H9 (cell line): ENCODE results near the gene MTHFD2. TPM values are rescaled to one million over a fixed set of nuclear protein-coding genes. Genes with fewer than 3 reads are reported as not detected.

ENCODE experiments used
- DNase-seq: peaks from one replicate; pipeline ENCODE4 v3.0.0-alpha.2; 2017
- H2AFZ ChIP-seq: one replicate; pipeline ENCODE4 v1.6.1; 2013; ENCODE audit warnings: mild to moderate bottlenecking, low read length, control low read depth, moderate library complexity
- H2AK5ac ChIP-seq: 2 replicates; pipeline ENCODE4 v1.6.1; 2013; ENCODE audit warnings: low read length, control low read depth, mixed read lengths; ENCODE audit not compliant: insufficient read length
- H2BK120ac ChIP-seq: one replicate; pipeline ENCODE4 v1.6.1; 2013; ENCODE audit warnings: low read depth, mild to moderate bottlenecking, low read length, control low read depth, inconsistent platforms; ENCODE audit not compliant: poor library complexity, severe bottlenecking
- H2BK12ac ChIP-seq: 2 replicates; pipeline ENCODE4 v1.6.1; 2013; ENCODE audit warnings: low read length, control low read depth, mixed read lengths, low read depth; ENCODE audit not compliant: insufficient read length
- H2BK15ac ChIP-seq: 2 replicates; pipeline ENCODE4 v1.6.1; 2013; ENCODE audit warnings: low read depth, low read length, control low read depth
- H2BK20ac ChIP-seq: one replicate; pipeline ENCODE4 v1.6.1; 2013; ENCODE audit warnings: low read depth, mild to moderate bottlenecking, low read length, control low read depth, inconsistent platforms; ENCODE audit not compliant: poor library complexity, severe bottlenecking
- H2BK5ac ChIP-seq: 2 replicates; pipeline ENCODE4 v1.6.1; 2013; ENCODE audit warnings: low read length, control low read depth, mixed read lengths; ENCODE audit not compliant: insufficient read length
- H3K14ac ChIP-seq: 2 replicates; pipeline ENCODE4 v1.6.1; 2013; ENCODE audit warnings: low read length, control low read depth; ENCODE audit not compliant: insufficient read depth
- H3K18ac ChIP-seq: 2 replicates; pipeline ENCODE4 v1.6.1; 2013; ENCODE audit warnings: low read depth, mild to moderate bottlenecking, mixed read lengths, low read length, control low read depth; ENCODE audit not compliant: insufficient read length
- H3K23ac ChIP-seq: 2 replicates; pipeline ENCODE4 v1.6.1; 2013; ENCODE audit warnings: low read length, control low read depth, mixed read lengths, low read depth; ENCODE audit not compliant: insufficient read length
- H3K23me2 ChIP-seq: 2 replicates; pipeline ENCODE4 v1.6.1; 2013; ENCODE audit warnings: low read depth, mild to moderate bottlenecking, mixed read lengths, low read length, control low read depth; ENCODE audit not compliant: insufficient read length, poor library complexity, severe bottlenecking
- H3K27ac ChIP-seq: 2 replicates; pipeline ENCODE4 v1.5.1; 2013; ENCODE audit warnings: low read length, control low read depth, mixed read lengths, low read depth; ENCODE audit not compliant: insufficient read length
- H3K27me3 ChIP-seq: 2 replicates; pipeline ENCODE4 v1.6.1; 2013; ENCODE audit warnings: low read length, control low read depth, inconsistent platforms; ENCODE audit not compliant: insufficient read depth
- H3K4ac ChIP-seq: 2 replicates; pipeline ENCODE4 v1.6.1; 2013; ENCODE audit warnings: low read depth, mild to moderate bottlenecking, control low read depth, inconsistent platforms, low read length, moderate library complexity
- H3K4me1 ChIP-seq: 2 replicates; pipeline ENCODE4 v1.6.1; 2013; ENCODE audit warnings: low read length, control low read depth, inconsistent platforms; ENCODE audit not compliant: insufficient read depth
- H3K4me2 ChIP-seq: 2 replicates; pipeline ENCODE4 v1.6.1; 2013; ENCODE audit warnings: low read length, control low read depth, mixed read lengths; ENCODE audit not compliant: insufficient read length, insufficient read depth
- H3K56ac ChIP-seq: 2 replicates; pipeline ENCODE4 v1.6.1; 2013; ENCODE audit warnings: low read depth, mild to moderate bottlenecking, mixed read lengths, low read length, control low read depth; ENCODE audit not compliant: insufficient read length
- H3K79me1 ChIP-seq: 2 replicates; pipeline ENCODE4 v1.6.1; 2013; ENCODE audit warnings: low read depth, mild to moderate bottlenecking, moderate library complexity, low read length, control low read depth, inconsistent platforms; ENCODE audit not compliant: insufficient read depth, poor library complexity, severe bottlenecking
- H3K79me2 ChIP-seq: 2 replicates; pipeline ENCODE4 v1.6.1; 2013; ENCODE audit warnings: low read length, control low read depth, inconsistent platforms; ENCODE audit not compliant: insufficient read depth
- H3K9ac ChIP-seq: 2 replicates; pipeline ENCODE4 v1.6.1; 2013; ENCODE audit warnings: low read length, control low read depth, mixed read lengths; ENCODE audit not compliant: insufficient read length; ENCODE audit errors: extremely low read depth
- H3K9me3 ChIP-seq: one replicate; pipeline ENCODE4 v1.6.1; 2013; ENCODE audit warnings: low read depth, low read length, inconsistent platforms; ENCODE audit not compliant: control insufficient read depth
- H3T11ph ChIP-seq: one replicate; pipeline ENCODE4 v1.6.1; 2013; ENCODE audit warnings: mild to moderate bottlenecking, low read length, control low read depth, inconsistent platforms
- H4K20me1 ChIP-seq: one replicate; pipeline ENCODE4 v1.6.1; 2013; ENCODE audit not compliant: control insufficient read depth, insufficient read length, insufficient read depth
- H4K5ac ChIP-seq: 2 replicates; pipeline ENCODE4 v1.6.1; 2013; ENCODE audit warnings: low read depth, mild to moderate bottlenecking, mixed read lengths, low read length, control low read depth; ENCODE audit not compliant: insufficient read length
- H4K8ac ChIP-seq: replicated peaks from 2 replicates; pipeline ENCODE4 v1.6.1; 2013; ENCODE audit warnings: low read length, control low read depth, mixed read lengths, low read depth; ENCODE audit not compliant: insufficient read length
- H4K91ac ChIP-seq: 2 replicates; pipeline ENCODE4 v1.6.1; 2013; ENCODE audit warnings: low read depth, mild to moderate bottlenecking, moderate library complexity, mixed read lengths, low read length, control low read depth; ENCODE audit not compliant: insufficient read length
- H3K27ac Mint-ChIP-seq, 3 experiments: 2 replicates in 2 of 3; 3 replicates in 1 of 3; pipeline ENCODE4 v1.8.0; 2020 to 2021; ENCODE audit warnings: mixed read lengths in 3 of 3, mild to moderate bottlenecking in 1 of 3, moderate library complexity in 1 of 3
- H3K27me3 Mint-ChIP-seq: 2 replicates; pipeline ENCODE4 v1.8.0; 2021; ENCODE audit warnings: low read depth, mild to moderate bottlenecking, moderate library complexity, mixed read lengths
- H3K36me3 Mint-ChIP-seq, 3 experiments: 2 replicates in 2 of 3; 3 replicates in 1 of 3; pipeline ENCODE4 v1.8.0; 2020 to 2021; ENCODE audit warnings: low read depth in 3 of 3, mixed read lengths in 3 of 3; ENCODE audit not compliant: insufficient read depth in 1 of 3
- H3K4me1 Mint-ChIP-seq, 2 experiments: 2 replicates each; pipeline ENCODE4 v1.8.0; 2020; ENCODE audit warnings: mixed read lengths in 2 of 2
- H3K4me3 Mint-ChIP-seq, 2 experiments: 2 replicates in 1 of 2; 3 replicates in 1 of 2; pipeline ENCODE4 v1.8.0; 2020 to 2021; ENCODE audit warnings: mild to moderate bottlenecking in 2 of 2, mixed read lengths in 2 of 2, moderate library complexity in 1 of 2
- H3K9me3 Mint-ChIP-seq, 2 experiments: 2 replicates in 1 of 2; 3 replicates in 1 of 2; pipeline ENCODE4 v1.8.0; 2020; ENCODE audit warnings: mild to moderate bottlenecking in 2 of 2, mixed read lengths in 2 of 2, moderate library complexity in 1 of 2
- CTCF ChIP-seq: fragments of 200-600 bp; sonication (generic); conservative IDR thresholded peaks from 3 replicates; pipeline ENCODE4 v1.8.0; 2021; ENCODE audit warnings: antibody characterized with exemption, mild to moderate bottlenecking
- WGBS: extraction: QIAGEN DNeasy Blood & Tissue Kit; methylation state at CpG from one replicate; pipeline ENCODE4 v1.1.7; 2013; ENCODE audit warnings: missing lambda C conversion rate, low lambda C conversion rate, mixed read lengths; ENCODE audit not compliant: insufficient read length; ENCODE audit errors: extremely low coverage; 5-methylcytosine and 5-hydroxymethylcytosine counted together
- total RNA-seq: library from RNA; stranded (reverse); gene quantifications from 2 replicates; pipeline ENCODE4 v1.2.1, GENCODE V29; 2021

MTHFD2 gene
- total RNA-seq, 1 experiment from 2014 or later, result 201 TPM

GRCh38 chr2:74149570-74150319, 48.7 kb upstream of the MTHFD2 start:
- H3K18ac ChIP-seq, result no peak overlapping the region
- H3K27me3 ChIP-seq, result no peaks in the 10 kb centered on the region
- no peak overlapping the region for H2BK15ac ChIP-seq
- H3K79me1 ChIP-seq, result no peaks in the 10 kb centered on the region
- no peak overlapping the region for H2BK5ac ChIP-seq
- no peaks in the 10 kb centered on the region for H3K9me3 Mint-ChIP-seq
- no peaks in the 10 kb centered on the region for H3K79me2 ChIP-seq
- peaks cover 3 to 7% of the 10 kb centered on the region in 2 experiments; a peak in 2 of 4 replicates for H3K4me1 Mint-ChIP-seq
- H3K56ac ChIP-seq, result no peak overlapping the region
- H3K36me3 Mint-ChIP-seq, result peaks cover 0 to 22% (median 20%) of the 10 kb centered on the region in 3 experiments; a peak in 6 of 7 replicates
- H2AK5ac ChIP-seq, result no peak overlapping the region
- H3K27me3 Mint-ChIP-seq, result no peaks in the 10 kb centered on the region
- H4K20me1 ChIP-seq, result no peaks in the 10 kb centered on the region
- H3K27ac Mint-ChIP-seq, result no peak overlapping the region
- H2BK20ac ChIP-seq, result no peak overlapping the region
- TF ChIP-seq CTCF, result no peak
- no peak overlapping the region for H4K8ac ChIP-seq
- H2BK120ac ChIP-seq, result no peak overlapping the region
- no peak overlapping the region for H3T11ph ChIP-seq
- no CpG with 5 or more reads among the region's 7 CpGs for WGBS
- DNase-seq, result no peak
- H3K9me3 ChIP-seq, result no peaks in the 10 kb centered on the region
- no peak overlapping the region for H3K9ac ChIP-seq
- H3K4me2 ChIP-seq, result peak overlapping the region; percentile 58
- H3K4me3 Mint-ChIP-seq, result peak overlapping the region; percentile 5 to 51; a peak in 4 of 5 replicates
- no peak overlapping the region for H2BK12ac ChIP-seq
- no peak overlapping the region for H3K14ac ChIP-seq
- H3K23ac ChIP-seq, result no peak overlapping the region
- no peak overlapping the region for H3K27ac ChIP-seq
- no peak overlapping the region for H2AFZ ChIP-seq
- no peaks in the 10 kb centered on the region for H3K4me1 ChIP-seq
- no peak overlapping the region for H4K5ac ChIP-seq
- peaks cover 13% of the 10 kb centered on the region for H3K23me2 ChIP-seq
- no peak overlapping the region for H3K4ac ChIP-seq
- no peak overlapping the region for H4K91ac ChIP-seq
